ENCODE measurements around the gene BBS5.
"Not testable (repeated sequence)": the region's sequence is repeated elsewhere in the genome, so short reads cannot be mapped to it uniquely, and the experiment has no call there.

The BBS5 gene

DNA sequence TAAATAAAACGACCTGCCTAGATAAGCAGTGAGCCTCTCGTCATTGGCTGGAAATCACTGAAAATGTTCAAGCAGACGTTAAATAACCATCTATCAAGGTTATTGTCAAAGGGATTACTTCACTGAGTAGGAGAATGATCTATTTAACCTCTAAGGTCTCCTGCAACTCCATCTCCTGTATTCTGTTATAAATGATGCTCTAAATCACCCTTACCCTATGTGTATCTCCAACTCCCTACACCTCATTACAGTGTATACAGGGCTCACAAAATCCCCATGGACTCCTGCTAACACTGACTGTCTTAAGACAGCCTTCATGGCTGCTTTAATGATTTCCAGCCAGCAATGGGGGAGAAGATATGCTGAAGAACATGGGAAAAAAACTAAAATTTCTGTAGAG is 31.0 kb upstream of the BBS5 start:
- Histone ChIP-seq H3K27ac (no peak overlapping the region), H3K27me3 (ENCODE audit: insufficient read depth, low read depth, severe bottlenecking) (no peaks in the 10 kb centered on the region), H3K36me3 (no peaks in the 10 kb centered on the region), H3K4me3 (ENCODE audit: low read depth, low read length) (no peak overlapping the region), H3K9me3 (ENCODE audit: severe bottlenecking) (peaks cover 9% of the 10 kb centered on the region)
- no peak for DNase-seq
- TF ChIP-seq, protein P1, sequence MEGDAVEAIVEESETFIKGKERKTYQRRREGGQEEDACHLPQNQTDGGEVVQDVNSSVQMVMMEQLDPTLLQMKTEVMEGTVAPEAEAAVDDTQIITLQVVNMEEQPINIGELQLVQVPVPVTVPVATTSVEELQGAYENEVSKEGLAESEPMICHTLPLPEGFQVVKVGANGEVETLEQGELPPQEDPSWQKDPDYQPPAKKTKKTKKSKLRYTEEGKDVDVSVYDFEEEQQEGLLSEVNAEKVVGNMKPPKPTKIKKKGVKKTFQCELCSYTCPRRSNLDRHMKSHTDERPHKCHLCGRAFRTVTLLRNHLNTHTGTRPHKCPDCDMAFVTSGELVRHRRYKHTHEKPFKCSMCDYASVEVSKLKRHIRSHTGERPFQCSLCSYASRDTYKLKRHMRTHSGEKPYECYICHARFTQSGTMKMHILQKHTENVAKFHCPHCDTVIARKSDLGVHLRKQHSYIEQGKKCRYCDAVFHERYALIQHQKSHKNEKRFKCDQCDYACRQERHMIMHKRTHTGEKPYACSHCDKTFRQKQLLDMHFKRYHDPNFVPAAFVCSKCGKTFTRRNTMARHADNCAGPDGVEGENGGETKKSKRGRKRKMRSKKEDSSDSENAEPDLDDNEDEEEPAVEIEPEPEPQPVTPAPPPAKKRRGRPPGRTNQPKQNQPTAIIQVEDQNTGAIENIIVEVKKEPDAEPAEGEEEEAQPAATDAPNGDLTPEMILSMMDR (IDR thresholded peaks at IDR 0.05; ENCODE audit: low read depth, low read length), result no peak

DNA sequence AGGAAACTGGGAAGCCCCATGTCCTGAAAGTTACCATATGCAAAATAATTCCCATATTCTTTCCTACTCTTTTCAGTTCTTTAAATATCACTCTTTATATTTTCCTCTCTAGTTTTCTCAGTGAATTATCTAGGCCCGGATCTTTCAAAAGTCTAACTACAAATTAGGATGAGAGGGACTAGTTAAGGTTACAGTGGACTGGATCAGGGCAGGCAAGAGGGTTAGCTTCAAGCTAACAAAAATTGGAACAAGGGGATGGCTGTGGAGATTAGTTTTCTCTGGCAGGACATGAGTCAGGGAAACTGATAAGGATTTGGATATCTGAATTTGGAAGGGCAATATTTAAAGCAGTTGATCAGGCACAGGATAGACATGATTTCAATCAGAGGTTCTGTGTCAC is 30.4 kb upstream of the BBS5 start:
- Histone ChIP-seq H3K9me3 (ENCODE audit: severe bottlenecking) (peaks cover 9% of the 10 kb centered on the region), H3K4me3 (ENCODE audit: low read depth, low read length) (no peak overlapping the region), H3K27ac (no peak overlapping the region), H3K36me3 (no peaks in the 10 kb centered on the region), H3K27me3 (ENCODE audit: insufficient read depth, low read depth, severe bottlenecking) (no peaks in the 10 kb centered on the region)
- TF ChIP-seq, protein P1 (IDR thresholded peaks at IDR 0.05; ENCODE audit: low read depth, low read length), result no peak
- no peak for DNase-seq

DNA sequence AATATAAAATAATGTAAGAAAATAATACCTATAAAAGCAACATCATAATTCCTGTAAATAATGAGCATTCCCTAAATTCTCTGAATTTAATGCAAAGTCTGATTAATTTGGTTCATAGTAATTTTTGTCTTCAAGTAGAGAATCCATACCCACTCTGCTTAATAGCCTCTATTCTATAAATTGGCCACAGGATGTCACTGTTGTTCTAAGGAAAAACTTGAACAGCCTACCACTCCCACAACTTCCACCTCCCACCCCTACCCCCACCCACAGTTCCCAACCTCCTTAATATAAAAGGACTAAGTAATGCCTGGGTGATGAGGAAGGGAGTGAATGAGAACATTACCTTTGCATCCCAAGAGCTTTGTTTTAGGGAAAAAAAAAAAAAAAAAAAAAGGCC is 27.2 kb upstream of the BBS5 start:
- Histone ChIP-seq H3K36me3 (no peaks in the 10 kb centered on the region), H3K9me3 (ENCODE audit: severe bottlenecking) (peaks cover 9% of the 10 kb centered on the region), H3K27me3 (ENCODE audit: insufficient read depth, low read depth, severe bottlenecking) (no peaks in the 10 kb centered on the region), H3K4me3 (ENCODE audit: low read depth, low read length) (no peak overlapping the region), H3K27ac (no peak overlapping the region)
- TF ChIP-seq, protein P1 (IDR thresholded peaks at IDR 0.05; ENCODE audit: low read depth, low read length), result peak; percentile 24; the same call in 1 of the 2 replicates
- peak; percentile 29 for DNase-seq

DNA sequence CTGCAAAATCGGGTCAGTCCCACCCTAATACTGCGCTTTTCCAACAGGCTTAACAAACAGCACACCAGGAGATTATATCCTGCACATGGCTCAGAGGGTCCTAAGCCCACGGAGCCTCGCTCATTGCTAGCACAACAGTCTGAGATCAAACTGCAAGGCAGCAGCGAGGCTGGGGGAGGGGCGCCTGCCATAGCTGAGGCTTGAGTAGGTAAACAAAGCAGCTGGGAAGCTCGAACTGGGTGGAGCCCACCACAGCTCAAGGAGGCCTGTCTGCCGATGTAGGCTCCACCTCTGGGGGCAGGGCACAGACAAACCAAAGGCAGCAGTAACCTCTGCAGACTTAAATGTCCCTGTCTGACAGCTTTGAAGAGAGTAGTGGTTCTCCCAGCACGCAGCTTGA is 26.2 kb upstream of the BBS5 start:
- DNase-seq, result peak; percentile 39
- peaks cover 11% of the 10 kb centered on the region for H3K9me3 ChIP-seq (ENCODE audit: severe bottlenecking)
- H3K27ac ChIP-seq; H3K36me3 ChIP-seq; H3K27me3 ChIP-seq (ENCODE audit: insufficient read depth, low read depth, severe bottlenecking); H3K4me3 ChIP-seq (ENCODE audit: low read depth, low read length): not testable (repeated sequence)

DNA sequence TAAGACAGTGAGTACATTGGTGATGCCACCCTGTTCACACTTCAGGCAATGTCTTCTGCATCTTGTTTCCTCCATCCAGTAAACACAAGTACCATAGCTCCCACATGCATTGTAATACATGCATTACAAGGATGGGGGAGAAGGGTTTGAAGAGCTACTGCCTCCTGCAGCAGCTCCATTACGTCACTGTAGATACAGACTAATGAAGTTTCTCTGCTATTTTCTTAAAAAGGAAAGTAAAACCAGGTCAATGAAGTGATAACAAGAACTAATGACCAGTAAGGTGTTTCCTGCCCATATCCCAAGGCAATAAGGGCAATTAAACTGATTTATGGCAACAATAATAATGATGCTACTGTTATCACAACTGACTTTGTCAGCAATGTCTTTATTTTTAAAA is 18.2 kb upstream of the BBS5 start:
- H3K27ac ChIP-seq, result no peak overlapping the region

DNA sequence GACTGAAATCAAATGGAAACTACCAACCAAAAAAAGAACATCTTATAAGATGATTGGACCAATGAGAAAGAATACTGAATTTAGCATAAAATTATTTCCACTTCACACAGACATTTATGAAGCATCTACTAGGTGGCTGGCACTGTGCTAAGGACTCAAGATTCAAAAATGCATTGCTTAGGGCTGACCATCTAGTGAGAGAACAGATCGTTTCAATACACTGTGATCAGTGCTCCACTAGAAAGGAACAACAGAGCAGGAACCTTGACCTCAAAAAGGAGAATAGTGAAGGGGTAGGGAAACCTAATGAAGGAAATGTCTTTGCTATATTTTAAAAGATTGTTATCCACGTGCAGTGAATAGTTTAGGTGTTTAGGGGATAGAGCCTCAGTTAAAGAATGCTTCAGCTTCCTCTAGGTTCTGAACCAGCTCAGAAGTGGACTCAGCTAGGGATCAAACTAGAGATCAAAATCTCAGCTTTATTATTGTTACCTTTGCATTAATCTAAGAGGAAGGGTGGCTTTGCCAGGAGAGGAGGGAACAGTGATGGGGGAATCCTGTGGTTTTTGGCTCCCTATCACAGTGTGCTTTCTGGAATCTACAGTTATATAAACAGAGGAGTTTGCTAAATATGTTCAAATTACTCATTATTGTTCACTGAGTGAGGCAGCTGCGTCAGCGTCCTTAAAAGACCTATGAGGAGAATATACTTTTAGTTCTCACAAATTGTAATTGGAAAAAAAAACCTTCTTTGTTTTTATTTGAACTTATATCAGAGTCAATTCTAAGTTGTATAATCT is 16.2 kb upstream of the BBS5 start:
- no peak for DNase-seq
- H3K27ac ChIP-seq, result no peak overlapping the region

More for the DNA sequence above, 18.2 kb upstream of the BBS5 start:
- Histone ChIP-seq H3K27me3 (ENCODE audit: insufficient read depth, low read depth, severe bottlenecking) (no peaks in the 10 kb centered on the region), H3K4me3 (ENCODE audit: low read depth, low read length) (no peak overlapping the region), H3K9me3 (ENCODE audit: severe bottlenecking) (peaks cover 2% of the 10 kb centered on the region), H3K36me3 (no peaks in the 10 kb centered on the region)
- TF ChIP-seq, protein P1 (IDR thresholded peaks at IDR 0.05; ENCODE audit: low read depth, low read length), result no peak
- no peak for DNase-seq

More for the DNA sequence above, 16.2 kb upstream of the BBS5 start:
- Histone ChIP-seq H3K27me3 (ENCODE audit: insufficient read depth, low read depth, severe bottlenecking) (no peaks in the 10 kb centered on the region), H3K9me3 (ENCODE audit: severe bottlenecking) (no peaks in the 10 kb centered on the region), H3K36me3 (no peaks in the 10 kb centered on the region), H3K4me3 (ENCODE audit: low read depth, low read length) (no peak overlapping the region)
- TF ChIP-seq, protein P1 (IDR thresholded peaks at IDR 0.05; ENCODE audit: low read depth, low read length), result no peak
